ENCODE measurements around the gene ALDH4A1. TPM values are rescaled to one million over a fixed set of nuclear protein-coding genes. Genes with fewer than 3 reads are reported as not detected.

ALDH4A1 gene
- total and polyA plus RNA-seq, 2 experiments from 2014 or later, result 11.3 to 33.8 TPM

GRCh38 chr1:18931730-18932129, 29.4 kb upstream of the ALDH4A1 start (continued):
- TF ChIP-seq REST (IDR thresholded peaks at IDR 0.05; ENCODE audit: unreplicated experiment), result no peak

- Histone ChIP-seq H3K4me2 (no peak overlapping the region), H4K20me1 (replicated peaks; ENCODE audit: insufficient read depth) (no peaks in the 10 kb centered on the region; the same call in 1 of the 2 replicates), H3K79me2 (replicated peaks; ENCODE audit: insufficient read depth) (no peaks in the 10 kb centered on the region), H3K4me1 (ENCODE audit: insufficient read depth) (no peaks in the 10 kb centered on the region), H3K27me3 (ENCODE audit: insufficient read depth) (no peaks in the 10 kb centered on the region), H3K36me3 (ENCODE audit: insufficient read depth) (no peaks in the 10 kb centered on the region), H2AFZ (no peak overlapping the region), H3K4me3 (no peak overlapping the region), H3K9me2 (ENCODE audit: insufficient read depth) (no peaks in the 10 kb centered on the region), H3F3A (replicated peaks; ENCODE audit: low read depth) (no peaks in the 10 kb centered on the region), H3K27ac (ENCODE audit: low read depth) (no peak overlapping the region)
- Mint-ChIP-seq H3K36me3 (ENCODE audit: low read depth) (peaks cover 2% of the 10 kb centered on the region; the same call in 1 of the 3 replicates), H3K9me3 (peaks cover 3% of the 10 kb centered on the region; the same call in 2 of the 3 replicates), H3K27me3 (ENCODE audit: insufficient read depth, low read depth, poor library complexity) (peaks cover 12% of the 10 kb centered on the region), H3K4me1 (peaks cover 26% of the 10 kb centered on the region), H3K27ac (peak overlapping the region; percentile 17; the same call in 1 of the 2 replicates), H3K4me3 (no peak overlapping the region)
- ATAC-seq (no peak), DNase-seq (ENCODE audit: low spot score) (no peak)
- no peak for TF ChIP-seq CREB1 (CRISPR knock-in tag; IDR thresholded peaks at IDR 0.05; ENCODE audit: low read depth)
- no peak for TF ChIP-seq EZH2 (IDR thresholded peaks at IDR 0.05; ENCODE audit: low read depth, unreplicated experiment)
- TF ChIP-seq NANOG (IDR thresholded peaks at IDR 0.05; ENCODE audit: borderline replicate concordance), result no peak
- no peak for TF ChIP-seq EZH2phosphoT487 (IDR thresholded peaks at IDR 0.05; ENCODE audit: unreplicated experiment)
- TF ChIP-seq REST (IDR thresholded peaks at IDR 0.05; ENCODE audit: unreplicated experiment), result no peak
- no peak for TF ChIP-seq ZNF114 (CRISPR knock-in tag; IDR thresholded peaks at IDR 0.05)
- TF ChIP-seq CTCF (conservative IDR thresholded peaks at IDR 0.05; ENCODE audit: low read depth in 2 of 2), result no peak
- TF ChIP-seq JUNB (IDR thresholded peaks at IDR 0.05; ENCODE audit: unreplicated experiment), result no peak
These were observed 27.3 kb upstream of the ALDH4A1 start for GRCh38 chr1:18929686-18930085.
